GM18517 (cell line): ENCODE measurements around the gene EPX.

Source experiments
- ATAC-seq: cut with Tn5 transposase; IDR thresholded peaks from one replicate; pipeline ENCODE4 v1.9.1; 2021; ENCODE audit warnings: mild to moderate bottlenecking, moderate library complexity; ENCODE audit not compliant: unreplicated experiment

The EPX gene

GRCh38 chr17:58224315-58224714 lies 31.8 kb downstream of the EPX start:
- ATAC-seq = no peak

GRCh38 chr17:58227733-58228132 lies 35.2 kb downstream of the EPX start:
- ATAC-seq = no peak

- ATAC-seq = no peak
Measured at GRCh38 chr17:58228679-58229078, 36.2 kb downstream of the EPX start.

GRCh38 chr17:58229384-58229783 lies 36.9 kb downstream of the EPX start:
- no peak for ATAC-seq

- ATAC-seq = no peak
Measured at GRCh38 chr17:58229881-58230280, 37.4 kb downstream of the EPX start.

GRCh38 chr17:58231641-58232040 lies 39.1 kb downstream of the EPX start:
- ATAC-seq = no peak

GRCh38 chr17:58232707-58233156 lies 40.2 kb downstream of the EPX start:
- ATAC-seq = peak; percentile 65

GRCh38 chr17:58233543-58233942 lies 41.0 kb downstream of the EPX start:
- peak; percentile 69 for ATAC-seq

- ATAC-seq = no peak
Measured at GRCh38 chr17:58234512-58234911, 42.0 kb downstream of the EPX start.

GRCh38 chr17:58235821-58236220 lies 43.3 kb downstream of the EPX start:
- ATAC-seq = no peak

- no peak for ATAC-seq
Measured at GRCh38 chr17:58236394-58236793, 43.9 kb downstream of the EPX start.

GRCh38 chr17:58238147-58238634 lies 45.7 kb downstream of the EPX start, which contains the start of gene LPO:
LPO (plus strand) TSS chr17:58238584; CDS start chr17:58242980, 4,396 bp downstream.
- no peak for ATAC-seq

- no peak for ATAC-seq
Measured at GRCh38 chr17:58239987-58240386, 47.5 kb downstream of the EPX start.

GRCh38 chr17:58242171-58242784 lies 49.8 kb downstream of the EPX start:
- no peak for ATAC-seq

- no peak for ATAC-seq
Measured at GRCh38 chr17:58244963-58245362, 52.4 kb downstream of the EPX start.

GRCh38 chr17:58245428-58246103 lies 53.0 kb downstream of the EPX start:
- no peak for ATAC-seq

- ATAC-seq = no peak
Measured at GRCh38 chr17:58246104-58246740, 53.7 kb downstream of the EPX start.

GRCh38 chr17:58246781-58247180 lies 54.3 kb downstream of the EPX start:
- no peak for ATAC-seq

- no peak for ATAC-seq
Measured at GRCh38 chr17:58247511-58248363, 55.2 kb downstream of the EPX start.

- ATAC-seq = no peak
Measured at GRCh38 chr17:58248955-58249269, 56.4 kb downstream of the EPX start.
